ENCODE data around the gene PARG.
"Not testable (repeated sequence)": the region's sequence is repeated elsewhere in the genome, so short reads cannot be mapped to it uniquely, and the experiment has no call there.

- not testable (repeated sequence) for TF ChIP-seq CTCF (IDR thresholded peaks at IDR 0.05; ENCODE audit: insufficient read depth, low read length); POLR2AphosphoS5 (IDR thresholded peaks at IDR 0.05; ENCODE audit: low read depth); SPI1 (IDR thresholded peaks at IDR 0.05; ENCODE audit: borderline replicate concordance, low read depth)
Measured at GRCh38 chr10:49988376-49988775, 46.5 kb upstream of the PARG start, which contains the start of gene AGAP6.

All from HL-60 (cell line).